ENCODE results near the gene PRPS1.
"Not testable (repeated sequence)": the region's sequence is repeated elsewhere in the genome, so short reads cannot be mapped to it uniquely, and the experiment has no call there.

The PRPS1 gene

DNA sequence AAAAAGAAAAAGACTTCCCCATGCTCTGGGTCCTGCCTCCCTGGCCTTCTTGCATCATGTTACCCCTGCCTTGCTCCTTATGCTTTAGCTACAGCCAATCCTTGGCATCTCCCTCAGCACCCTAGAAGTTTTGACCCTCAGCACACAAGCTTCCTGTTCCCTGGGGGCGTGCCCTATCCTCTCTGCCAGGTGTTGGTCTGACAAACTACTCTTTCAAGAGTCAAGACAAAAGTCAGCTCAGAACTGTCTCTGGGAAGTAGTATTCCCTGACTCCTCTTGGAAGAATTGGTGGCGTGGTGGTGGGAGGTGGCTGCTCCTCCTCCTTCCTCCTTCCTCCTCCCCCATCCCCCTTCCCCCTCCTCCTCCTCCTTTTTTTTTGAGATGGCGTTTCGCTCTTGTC lies 41.0 kb downstream of the PRPS1 start:
- H3K36me3 ChIP-seq (ENCODE audit: control insufficient read depth, insufficient read depth, low read length): no peaks in the 10 kb centered on the region
- peaks cover 3% of the 10 kb centered on the region for H3K27me3 ChIP-seq (ENCODE audit: control insufficient read depth, insufficient read depth, low read length)
- H3K4me1 ChIP-seq (ENCODE audit: control insufficient read depth, insufficient read depth, low read length): peaks cover 7% of the 10 kb centered on the region
- H3K4me3 ChIP-seq (ENCODE audit: low read length): no peak overlapping the region
- no peak overlapping the region for H3K9ac ChIP-seq (ENCODE audit: low read length)
- H3K27ac ChIP-seq (ENCODE audit: low read depth, low read length): no peak overlapping the region

GRCh38 chrX:107669885-107670628 lies 41.7 kb downstream of the PRPS1 start:
- Histone ChIP-seq H3K4me3 (ENCODE audit: low read length) (no peak overlapping the region), H3K27ac (ENCODE audit: low read depth, low read length) (no peak overlapping the region), H3K9ac (ENCODE audit: low read length) (no peak overlapping the region), H3K27me3 (ENCODE audit: control insufficient read depth, insufficient read depth, low read length) (peaks cover 3% of the 10 kb centered on the region), H3K4me1 (ENCODE audit: control insufficient read depth, insufficient read depth, low read length) (peaks cover 9% of the 10 kb centered on the region), H3K36me3 (ENCODE audit: control insufficient read depth, insufficient read depth, low read length) (no peaks in the 10 kb centered on the region)

- H3K4me1 ChIP-seq (ENCODE audit: control insufficient read depth, insufficient read depth, low read length): peaks cover 13% of the 10 kb centered on the region
- H3K27me3 ChIP-seq (ENCODE audit: control insufficient read depth, insufficient read depth, low read length); H3K4me3 ChIP-seq (ENCODE audit: low read length); H3K27ac ChIP-seq (ENCODE audit: low read depth, low read length); H3K36me3 ChIP-seq (ENCODE audit: control insufficient read depth, insufficient read depth, low read length); H3K9ac ChIP-seq (ENCODE audit: low read length): not testable (repeated sequence)
Measured at GRCh38 chrX:107671256-107671655, 42.9 kb downstream of the PRPS1 start.

GRCh38 chrX:107672955-107673378 lies 44.7 kb downstream of the PRPS1 start:
- no peak overlapping the region for H3K9ac ChIP-seq (ENCODE audit: low read length)

DNA sequence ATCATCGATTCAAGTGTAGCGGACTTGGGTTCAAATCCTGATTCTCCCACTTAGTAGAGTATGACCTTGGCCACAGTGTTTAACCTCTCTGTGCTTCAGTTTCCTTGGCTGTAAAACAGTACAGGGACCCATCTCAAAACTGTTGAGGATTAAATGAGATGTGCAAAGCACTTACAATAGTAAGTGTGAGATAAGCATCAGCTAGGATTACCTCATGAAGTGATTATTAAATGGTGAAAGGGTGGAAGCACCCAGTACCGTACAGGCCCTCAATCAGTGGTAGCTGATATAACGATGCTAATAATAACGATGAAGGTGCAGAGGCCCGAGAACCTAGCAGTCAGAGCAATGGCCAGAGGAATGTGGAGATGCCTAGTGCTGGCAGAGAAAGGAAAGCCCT lies 45.1 kb downstream of the PRPS1 start:
- Histone ChIP-seq H3K4me1 (ENCODE audit: control insufficient read depth, insufficient read depth, low read length) (peaks cover 17% of the 10 kb centered on the region), H3K27me3 (ENCODE audit: control insufficient read depth, insufficient read depth, low read length) (peaks cover 3% of the 10 kb centered on the region), H3K36me3 (ENCODE audit: control insufficient read depth, insufficient read depth, low read length) (no peaks in the 10 kb centered on the region), H3K27ac (ENCODE audit: low read depth, low read length) (peak overlapping the region; percentile 63), H3K9ac (ENCODE audit: low read length) (no peak overlapping the region), H3K4me3 (ENCODE audit: low read length) (no peak overlapping the region)

More at GRCh38 chrX:107672955-107673378, 44.7 kb downstream of the PRPS1 start:
- Histone ChIP-seq H3K4me3 (ENCODE audit: low read length) (no peak overlapping the region), H3K36me3 (ENCODE audit: control insufficient read depth, insufficient read depth, low read length) (no peaks in the 10 kb centered on the region), H3K27me3 (ENCODE audit: control insufficient read depth, insufficient read depth, low read length) (peaks cover 3% of the 10 kb centered on the region), H3K27ac (ENCODE audit: low read depth, low read length) (peak overlapping the region; percentile 63), H3K4me1 (ENCODE audit: control insufficient read depth, insufficient read depth, low read length) (peaks cover 17% of the 10 kb centered on the region)

DNA sequence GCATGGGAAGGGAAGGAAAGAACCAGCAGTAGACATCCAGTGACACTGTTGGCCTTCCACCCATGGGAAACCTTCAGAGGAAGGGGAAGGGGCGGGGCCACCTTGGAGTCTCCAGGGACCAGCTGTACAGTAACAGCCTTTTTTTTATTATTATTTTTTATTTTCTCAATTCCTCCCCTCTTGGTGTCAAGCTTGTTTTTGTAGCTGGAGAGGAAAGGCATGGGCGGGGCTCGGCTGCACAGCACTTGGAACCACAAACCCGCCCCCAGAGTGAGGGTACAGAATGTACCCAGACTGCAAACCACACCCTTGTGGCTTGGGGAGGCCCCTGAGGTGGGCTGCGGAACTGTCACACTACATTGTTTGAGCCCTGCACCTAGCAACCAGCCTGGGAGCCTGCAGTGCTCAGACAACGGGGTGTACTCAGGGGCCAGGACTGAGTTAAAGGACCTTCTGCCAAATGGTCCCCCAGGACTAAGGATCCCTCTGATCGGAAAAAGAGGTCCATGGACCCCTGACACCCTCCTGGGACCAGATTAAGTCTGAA lies 45.7 kb downstream of the PRPS1 start:
- Histone ChIP-seq H3K36me3 (ENCODE audit: control insufficient read depth, insufficient read depth, low read length) (no peaks in the 10 kb centered on the region), H3K27ac (ENCODE audit: low read depth, low read length) (peak overlapping the region; percentile 82), H3K9ac (ENCODE audit: low read length) (no peak overlapping the region), H3K27me3 (ENCODE audit: control insufficient read depth, insufficient read depth, low read length) (peaks cover 3% of the 10 kb centered on the region), H3K4me1 (ENCODE audit: control insufficient read depth, insufficient read depth, low read length) (peaks cover 17% of the 10 kb centered on the region), H3K4me3 (ENCODE audit: low read length) (no peak overlapping the region)

GRCh38 chrX:107674480-107675364 lies 46.4 kb downstream of the PRPS1 start:
- H3K27me3 ChIP-seq (ENCODE audit: control insufficient read depth, insufficient read depth, low read length): peaks cover 3% of the 10 kb centered on the region
- peaks cover 17% of the 10 kb centered on the region for H3K4me1 ChIP-seq (ENCODE audit: control insufficient read depth, insufficient read depth, low read length)
- no peak overlapping the region for H3K9ac ChIP-seq (ENCODE audit: low read length)
- peak overlapping the region; percentile 8 for H3K4me3 ChIP-seq (ENCODE audit: low read length)
- no peaks in the 10 kb centered on the region for H3K36me3 ChIP-seq (ENCODE audit: control insufficient read depth, insufficient read depth, low read length)
- H3K27ac ChIP-seq (ENCODE audit: low read depth, low read length): peak overlapping the region; percentile 82

GRCh38 chrX:107675365-107675654 lies 47.0 kb downstream of the PRPS1 start:
- H3K4me1 ChIP-seq (ENCODE audit: control insufficient read depth, insufficient read depth, low read length): peaks cover 17% of the 10 kb centered on the region
- no peaks in the 10 kb centered on the region for H3K36me3 ChIP-seq (ENCODE audit: control insufficient read depth, insufficient read depth, low read length)
- H3K9ac ChIP-seq (ENCODE audit: low read length): no peak overlapping the region
- H3K4me3 ChIP-seq (ENCODE audit: low read length): no peak overlapping the region
- H3K27ac ChIP-seq (ENCODE audit: low read depth, low read length): peak overlapping the region; percentile 82
- H3K27me3 ChIP-seq (ENCODE audit: control insufficient read depth, insufficient read depth, low read length): peaks cover 1% of the 10 kb centered on the region

- Histone ChIP-seq H3K27me3 (ENCODE audit: control insufficient read depth, insufficient read depth, low read length) (no peaks in the 10 kb centered on the region), H3K4me1 (ENCODE audit: control insufficient read depth, insufficient read depth, low read length) (peaks cover 17% of the 10 kb centered on the region), H3K27ac (ENCODE audit: low read depth, low read length) (peak overlapping the region; percentile 82), H3K4me3 (ENCODE audit: low read length) (peak overlapping the region; percentile 57), H3K36me3 (ENCODE audit: control insufficient read depth, insufficient read depth, low read length) (no peaks in the 10 kb centered on the region), H3K9ac (ENCODE audit: low read length) (peak overlapping the region; percentile 1)
Measured at GRCh38 chrX:107675823-107676555, 47.7 kb downstream of the PRPS1 start.

DNA sequence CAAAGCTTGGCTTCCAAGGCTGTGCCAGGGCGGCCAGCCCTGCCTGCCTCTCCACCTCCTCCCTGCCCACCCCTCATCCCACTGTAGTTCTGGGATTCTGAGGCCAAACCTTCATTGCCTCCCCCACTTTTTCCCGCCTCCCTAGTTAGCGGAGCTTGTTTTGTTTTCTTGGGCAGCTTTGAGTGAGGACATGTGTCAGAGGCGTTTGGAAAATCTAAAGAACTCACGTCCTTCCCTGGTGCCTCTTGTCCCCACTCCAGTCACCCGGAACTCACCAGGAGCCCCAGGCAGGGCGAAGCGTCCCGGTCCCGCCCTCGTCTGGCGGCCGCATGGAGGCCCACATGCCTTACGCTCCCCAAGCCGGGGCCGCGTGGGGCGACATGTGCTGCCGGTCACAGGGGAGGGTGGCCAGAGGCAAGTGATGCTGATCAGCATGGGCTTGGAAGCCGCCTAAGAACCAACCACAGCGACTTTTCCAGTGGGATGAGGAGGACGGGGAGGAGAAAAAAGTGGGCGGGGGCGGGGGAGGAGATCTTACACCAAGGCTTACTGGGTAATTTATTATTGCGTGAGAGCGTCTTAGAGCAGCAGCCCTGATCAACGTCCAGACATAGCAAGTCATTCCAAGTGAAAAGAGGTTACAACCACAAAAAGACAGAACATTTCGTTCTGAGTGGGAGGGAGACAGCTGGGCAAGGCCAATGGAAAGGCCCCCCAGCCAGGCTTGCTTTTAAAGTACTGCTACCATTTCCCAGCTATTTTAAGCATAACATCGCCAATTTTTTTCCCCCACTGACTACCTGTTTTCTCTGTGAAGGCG lies 48.5 kb downstream of the PRPS1 start:
- H3K9ac ChIP-seq (ENCODE audit: low read length): peak overlapping the region; percentile 1
- peak overlapping the region; percentile 82 for H3K27ac ChIP-seq (ENCODE audit: low read depth, low read length)
- peaks cover 17% of the 10 kb centered on the region for H3K4me1 ChIP-seq (ENCODE audit: control insufficient read depth, insufficient read depth, low read length)
- H3K4me3 ChIP-seq (ENCODE audit: low read length): peak overlapping the region; percentile 57
- H3K27me3 ChIP-seq (ENCODE audit: control insufficient read depth, insufficient read depth, low read length): no peaks in the 10 kb centered on the region
- H3K36me3 ChIP-seq (ENCODE audit: control insufficient read depth, insufficient read depth, low read length): no peaks in the 10 kb centered on the region

DNA sequence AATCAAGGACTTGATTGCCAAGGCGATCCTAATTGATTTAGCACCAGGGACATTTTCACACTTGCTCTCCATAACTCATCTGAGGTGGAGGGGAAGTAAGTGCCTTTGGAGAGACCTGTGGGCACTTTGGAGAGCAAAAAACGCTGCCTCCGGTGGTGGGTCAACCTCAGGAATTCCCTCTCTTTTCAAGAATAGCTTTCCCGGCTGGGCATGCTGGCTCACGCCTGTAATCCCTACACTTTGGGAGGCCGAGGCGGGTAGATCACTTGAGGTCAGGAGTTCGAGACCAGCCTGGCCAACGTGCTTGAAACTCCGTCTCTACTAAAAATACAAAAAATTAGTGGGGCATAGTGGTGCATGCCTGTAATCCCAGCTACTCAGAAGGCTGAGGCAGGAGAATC lies 49.2 kb downstream of the PRPS1 start:
- Histone ChIP-seq H3K27ac (ENCODE audit: low read depth, low read length) (peak overlapping the region; percentile 77), H3K4me1 (ENCODE audit: control insufficient read depth, insufficient read depth, low read length) (peaks cover 17% of the 10 kb centered on the region), H3K27me3 (ENCODE audit: control insufficient read depth, insufficient read depth, low read length) (no peaks in the 10 kb centered on the region), H3K4me3 (ENCODE audit: low read length) (no peak overlapping the region), H3K9ac (ENCODE audit: low read length) (no peak overlapping the region), H3K36me3 (ENCODE audit: control insufficient read depth, insufficient read depth, low read length) (no peaks in the 10 kb centered on the region)

Measured in rectal smooth muscle tissue (tissue), 1 donor.